Activated gamma-delta T cell (primary cell): ENCODE results near the gene ZBTB34.
"Not testable (repeated sequence)": the region's sequence is repeated elsewhere in the genome, so short reads cannot be mapped to it uniquely, and the experiment has no call there.

Source experiments
- DNase-seq: peaks from one replicate; lab custom pipeline; 2025; lab: John Stamatoyannopoulos, UW
- total RNA-seq, 2 donors: gene quantifications; one replicate each; lab custom pipeline; 2026; lab: John Stamatoyannopoulos, UW

The ZBTB34 gene, protein sequence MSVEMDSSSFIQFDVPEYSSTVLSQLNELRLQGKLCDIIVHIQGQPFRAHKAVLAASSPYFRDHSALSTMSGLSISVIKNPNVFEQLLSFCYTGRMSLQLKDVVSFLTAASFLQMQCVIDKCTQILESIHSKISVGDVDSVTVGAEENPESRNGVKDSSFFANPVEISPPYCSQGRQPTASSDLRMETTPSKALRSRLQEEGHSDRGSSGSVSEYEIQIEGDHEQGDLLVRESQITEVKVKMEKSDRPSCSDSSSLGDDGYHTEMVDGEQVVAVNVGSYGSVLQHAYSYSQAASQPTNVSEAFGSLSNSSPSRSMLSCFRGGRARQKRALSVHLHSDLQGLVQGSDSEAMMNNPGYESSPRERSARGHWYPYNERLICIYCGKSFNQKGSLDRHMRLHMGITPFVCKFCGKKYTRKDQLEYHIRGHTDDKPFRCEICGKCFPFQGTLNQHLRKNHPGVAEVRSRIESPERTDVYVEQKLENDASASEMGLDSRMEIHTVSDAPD
- total RNA-seq = 31.4 to 36.1 reads per million in 2 donors

DNA sequence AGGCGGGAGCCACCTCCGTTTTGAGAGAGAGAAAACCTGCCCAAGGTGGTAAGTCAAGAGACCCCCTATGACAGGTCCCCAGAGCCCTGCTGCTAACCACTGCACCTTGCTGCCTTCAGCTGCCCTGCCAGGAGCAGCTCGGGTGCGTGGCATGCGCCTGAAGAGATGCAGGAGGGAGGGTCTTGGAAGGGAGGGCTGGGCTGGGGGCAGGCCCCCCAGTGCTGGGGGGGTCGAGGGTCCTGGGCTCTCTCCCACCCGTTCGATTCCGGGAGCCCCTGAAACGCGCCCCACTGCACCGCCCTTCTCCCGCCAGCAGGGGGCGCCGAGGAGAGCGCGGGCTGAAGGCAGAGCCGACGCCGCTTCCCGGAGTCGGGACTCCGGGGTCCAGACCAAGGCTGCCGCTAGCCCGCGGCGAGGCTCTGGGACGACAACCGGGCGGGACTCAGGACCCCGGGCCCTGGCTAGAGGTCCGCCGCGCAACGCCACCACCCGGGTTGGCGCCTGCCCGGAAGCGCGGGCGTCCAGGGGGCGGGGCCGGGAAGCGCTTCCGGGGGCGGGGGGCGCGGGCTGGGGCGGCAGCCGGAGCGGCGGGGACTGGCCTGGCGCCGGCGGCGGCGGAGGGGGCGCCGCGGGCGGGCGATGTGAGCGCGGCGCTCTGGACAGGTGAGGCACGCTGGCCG is at the start of gene ZBTB34:
Gene ZBTB34 (plus strand): TSS at position 563 of the 680 bp plus-strand sequence. CDS start 18,761 bp downstream, outside the sequence.
- DNase-seq = peak; percentile 67

DNA sequence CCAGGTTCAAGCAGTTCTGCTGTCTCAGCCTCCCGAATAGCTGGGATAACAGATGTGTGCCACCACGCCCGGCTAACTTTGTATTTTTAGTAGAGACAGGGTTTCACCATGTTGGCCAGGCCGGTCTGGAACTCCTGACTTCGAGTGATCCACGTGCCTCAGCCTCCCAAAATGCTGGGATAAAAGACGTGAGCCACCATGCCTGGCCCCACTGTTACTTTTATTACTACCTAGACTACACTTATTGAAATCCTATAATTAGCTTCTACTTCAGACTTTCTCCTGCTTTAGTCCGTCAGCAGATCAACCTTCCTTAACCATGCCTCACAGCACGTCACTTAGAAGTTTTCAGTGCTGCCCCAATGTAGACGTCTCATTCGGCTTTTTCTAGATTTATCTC is 47.4 kb upstream of the ZBTB34 start:
- no peak for DNase-seq

DNA sequence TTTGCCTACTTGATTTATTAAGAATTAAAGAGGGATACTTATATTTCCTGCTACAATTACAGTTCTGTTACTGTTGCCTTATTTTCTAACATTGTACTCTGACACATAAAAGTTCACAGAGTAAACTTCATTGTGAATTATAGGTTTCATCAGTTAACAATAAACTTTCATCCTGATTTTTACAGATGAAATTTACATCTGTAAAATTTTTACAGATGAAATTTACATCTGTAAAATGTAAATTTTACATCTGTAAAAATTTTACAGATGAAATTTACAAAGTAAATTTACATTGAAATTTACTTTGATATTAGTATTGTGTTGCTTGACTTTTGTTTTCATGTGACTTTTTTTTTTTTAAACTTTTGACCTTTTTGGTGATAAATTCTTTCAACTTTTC is 46.3 kb upstream of the ZBTB34 start:
- DNase-seq = no peak

DNA sequence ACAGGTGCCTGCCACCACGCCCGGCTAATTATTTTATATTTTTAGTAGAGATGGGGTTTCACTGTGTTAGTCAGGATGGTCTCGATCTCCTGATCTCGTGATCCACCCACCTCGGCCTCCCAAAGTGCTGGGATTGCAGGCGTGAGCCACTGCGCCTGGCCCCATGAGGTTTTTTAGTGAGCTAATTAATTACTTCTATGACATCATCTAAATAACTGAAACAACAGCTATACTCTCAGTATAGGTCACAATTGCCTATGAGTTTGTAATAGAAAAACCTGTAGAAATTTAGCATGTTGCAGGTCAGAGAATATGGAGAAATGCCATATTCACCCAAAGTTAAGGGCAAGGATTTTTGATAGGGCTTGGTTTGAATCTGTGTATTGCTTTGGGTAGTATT is 42.8 kb upstream of the ZBTB34 start:
- DNase-seq = not testable (repeated sequence)

DNA sequence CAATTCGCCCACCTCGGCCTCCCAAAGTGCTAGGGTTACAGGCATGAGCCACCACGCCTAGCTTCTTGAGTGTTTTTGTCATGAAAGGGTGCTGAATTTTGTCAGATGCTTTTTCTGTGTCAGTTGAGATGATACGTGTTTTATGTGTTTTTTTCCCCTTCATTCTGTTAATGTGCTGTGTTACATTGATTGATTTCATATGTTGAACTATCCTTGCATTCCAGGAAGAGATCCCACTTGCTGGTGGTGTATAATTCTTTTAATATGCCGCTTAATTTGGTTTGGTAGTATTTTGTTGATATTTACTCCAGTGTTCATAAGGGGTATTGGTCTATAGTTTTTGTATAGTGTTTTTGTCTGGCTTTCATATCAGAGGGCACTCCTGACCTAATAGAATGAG is 42.0 kb upstream of the ZBTB34 start:
- DNase-seq = no peak

DNA sequence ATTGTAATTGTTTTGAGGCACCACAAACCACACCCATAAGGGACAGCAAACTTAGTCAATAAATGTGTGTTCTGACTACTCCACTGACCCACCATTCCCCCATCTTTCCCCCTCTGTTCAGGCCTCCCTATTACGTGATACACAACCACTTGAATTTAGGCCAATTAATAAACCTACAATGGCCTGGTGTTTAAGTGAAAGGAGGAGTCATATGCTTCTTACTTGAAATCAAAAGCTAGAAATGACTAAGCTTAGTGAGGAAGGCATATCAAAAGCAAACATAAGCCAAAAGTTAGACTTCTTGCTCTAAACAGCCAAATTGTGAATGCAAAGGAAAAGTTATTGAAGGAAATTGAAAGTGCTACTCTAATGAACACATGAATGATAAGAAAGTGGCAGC is 41.0 kb upstream of the ZBTB34 start:
- no peak for DNase-seq

DNA sequence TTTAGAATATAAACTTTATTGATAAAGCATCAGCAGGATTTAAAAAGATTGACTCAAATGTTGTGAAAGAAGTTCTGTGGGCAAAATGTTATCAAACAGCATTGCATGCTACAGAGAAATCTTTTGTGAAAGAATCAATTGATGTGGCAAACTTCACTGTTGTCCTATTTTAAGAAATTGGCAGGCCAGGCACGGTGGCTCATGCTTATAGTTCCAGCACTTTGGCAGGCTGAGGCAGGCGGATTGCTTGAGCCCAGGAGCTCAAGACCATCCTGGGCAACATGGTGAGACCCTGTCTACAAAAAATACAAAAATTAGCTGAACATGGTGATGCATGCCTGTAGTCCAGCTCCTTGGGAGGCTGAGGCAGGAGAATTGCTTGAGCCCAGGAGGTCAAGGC is 38.2 kb upstream of the ZBTB34 start:
- DNase-seq = no peak

DNA sequence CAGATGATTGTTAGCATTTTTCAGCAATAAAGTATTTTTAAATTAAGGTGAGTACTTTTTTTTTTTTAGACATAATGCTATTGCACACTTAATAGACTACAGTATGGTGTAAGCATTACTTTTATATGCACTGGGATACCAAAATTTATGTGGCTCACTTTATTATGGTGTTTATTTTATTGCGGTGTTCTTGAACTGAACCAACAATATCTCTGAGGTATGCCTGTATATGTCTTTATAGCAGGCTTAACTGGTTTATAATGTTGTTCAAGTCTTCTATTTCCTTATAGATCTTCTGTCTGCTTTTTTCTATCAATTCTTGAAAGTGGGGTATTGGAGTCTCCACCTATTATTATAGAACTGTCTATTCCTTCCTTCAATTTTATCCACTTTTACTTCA is 37.6 kb upstream of the ZBTB34 start:
- no peak for DNase-seq

DNA sequence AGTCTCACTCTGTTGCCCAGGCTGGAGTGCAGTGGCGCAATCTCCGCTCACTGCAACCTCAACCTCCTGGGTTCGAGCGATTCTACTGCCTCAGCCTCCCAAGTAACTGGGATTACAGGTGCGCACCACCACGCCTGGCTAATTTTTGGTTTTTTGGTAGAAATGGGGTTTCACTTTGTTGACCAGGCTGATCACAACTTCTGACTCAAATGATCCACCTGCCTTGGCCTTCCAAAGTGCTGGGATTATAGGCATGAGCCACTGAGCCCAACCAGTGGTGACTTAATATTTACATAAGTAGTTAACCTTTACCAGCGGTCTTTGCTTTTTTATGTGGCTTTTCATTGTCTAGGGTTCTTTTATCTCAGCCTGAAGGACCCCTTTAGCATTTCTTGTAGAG is 36.4 kb upstream of the ZBTB34 start:
- DNase-seq = not testable (repeated sequence)

DNA sequence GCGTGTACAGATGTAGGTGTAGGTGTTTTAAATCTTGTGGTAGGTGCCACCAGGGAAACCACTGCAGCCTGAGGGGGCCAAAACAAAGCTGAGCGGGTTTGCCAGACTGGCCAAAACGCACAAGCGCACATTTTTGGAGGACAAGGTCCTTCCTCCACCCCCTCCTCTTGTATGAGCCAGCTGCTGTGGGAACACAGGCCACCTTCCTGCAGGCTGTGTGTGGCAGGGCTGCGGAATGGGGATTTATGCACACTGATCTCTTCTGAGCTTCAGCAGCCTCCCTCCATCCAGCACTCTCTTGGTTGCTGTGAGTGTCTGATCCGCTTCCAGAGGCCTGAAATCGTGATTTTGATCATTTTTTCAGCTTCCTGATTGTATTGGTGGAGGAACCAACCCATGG is 33.2 kb upstream of the ZBTB34 start:
- DNase-seq = no peak

DNA sequence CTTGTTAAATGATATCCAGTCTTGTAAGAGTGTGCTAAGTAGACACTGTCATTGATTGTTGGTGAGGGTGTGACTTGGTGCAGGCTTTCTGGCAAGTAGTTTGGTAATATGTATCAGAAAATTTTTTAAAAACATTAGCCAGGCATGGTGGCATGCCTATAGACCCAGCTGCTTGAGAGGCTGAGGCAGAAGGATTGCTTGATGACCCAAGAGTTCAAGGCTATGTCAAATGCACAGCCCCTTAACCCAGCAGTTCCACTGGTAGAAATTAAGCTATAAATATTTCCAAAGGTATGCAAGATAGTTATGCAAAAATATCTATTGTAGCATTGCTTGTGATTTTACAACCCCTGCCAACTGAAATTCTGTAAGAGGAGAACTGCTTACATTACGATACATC is 31.4 kb upstream of the ZBTB34 start:
- DNase-seq = no peak

DNA sequence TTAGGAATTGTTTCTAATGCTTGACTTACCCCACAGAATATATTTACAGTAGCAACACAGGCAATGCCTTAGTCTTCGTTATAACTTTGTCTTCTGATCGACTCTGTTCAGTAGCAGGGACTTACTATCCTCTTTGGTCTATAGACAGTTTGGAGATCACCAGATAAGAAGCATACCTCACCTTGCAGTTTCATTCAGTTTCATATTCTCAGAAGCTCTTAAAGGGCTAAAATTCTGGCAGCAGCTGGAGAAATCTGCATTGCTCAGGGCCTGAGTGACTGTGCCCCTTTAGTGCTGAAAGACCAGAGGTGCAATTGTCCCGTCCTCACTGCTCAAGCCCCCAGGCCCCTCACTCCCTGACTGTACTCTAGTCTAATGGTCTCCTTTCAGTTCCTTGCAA is 29.6 kb upstream of the ZBTB34 start:
- DNase-seq = no peak

DNA sequence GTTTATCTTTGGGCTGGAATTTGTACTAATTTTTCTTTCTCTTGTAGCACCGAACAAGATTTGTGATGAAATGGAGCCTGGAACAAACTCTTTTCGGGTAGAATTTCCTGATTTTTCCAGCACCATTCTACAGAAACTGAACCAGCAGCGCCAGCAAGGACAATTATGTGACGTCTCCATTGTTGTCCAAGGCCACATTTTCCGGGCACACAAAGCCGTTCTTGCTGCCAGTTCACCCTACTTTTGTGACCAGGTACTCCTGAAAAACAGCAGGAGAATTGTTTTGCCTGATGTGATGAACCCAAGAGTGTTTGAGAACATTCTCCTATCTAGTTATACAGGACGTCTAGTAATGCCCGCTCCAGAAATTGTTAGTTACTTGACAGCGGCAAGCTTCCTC is 28.0 kb upstream of the ZBTB34 start:
- DNase-seq = no peak

DNA sequence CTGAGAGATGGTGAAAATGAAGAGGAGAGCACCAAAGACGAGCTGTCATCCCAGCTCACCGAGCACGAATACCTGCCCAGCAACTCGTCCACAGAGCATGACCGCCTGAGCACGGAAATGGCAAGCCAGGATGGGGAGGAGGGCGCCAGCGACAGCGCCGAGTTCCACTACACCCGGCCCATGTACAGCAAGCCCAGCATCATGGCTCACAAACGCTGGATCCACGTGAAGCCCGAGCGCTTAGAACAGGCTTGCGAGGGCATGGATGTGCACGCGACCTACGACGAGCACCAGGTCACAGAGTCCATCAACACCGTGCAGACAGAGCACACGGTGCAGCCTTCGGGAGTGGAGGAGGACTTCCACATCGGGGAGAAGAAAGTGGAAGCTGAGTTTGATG is 27.4 kb upstream of the ZBTB34 start:
- DNase-seq = no peak

DNA sequence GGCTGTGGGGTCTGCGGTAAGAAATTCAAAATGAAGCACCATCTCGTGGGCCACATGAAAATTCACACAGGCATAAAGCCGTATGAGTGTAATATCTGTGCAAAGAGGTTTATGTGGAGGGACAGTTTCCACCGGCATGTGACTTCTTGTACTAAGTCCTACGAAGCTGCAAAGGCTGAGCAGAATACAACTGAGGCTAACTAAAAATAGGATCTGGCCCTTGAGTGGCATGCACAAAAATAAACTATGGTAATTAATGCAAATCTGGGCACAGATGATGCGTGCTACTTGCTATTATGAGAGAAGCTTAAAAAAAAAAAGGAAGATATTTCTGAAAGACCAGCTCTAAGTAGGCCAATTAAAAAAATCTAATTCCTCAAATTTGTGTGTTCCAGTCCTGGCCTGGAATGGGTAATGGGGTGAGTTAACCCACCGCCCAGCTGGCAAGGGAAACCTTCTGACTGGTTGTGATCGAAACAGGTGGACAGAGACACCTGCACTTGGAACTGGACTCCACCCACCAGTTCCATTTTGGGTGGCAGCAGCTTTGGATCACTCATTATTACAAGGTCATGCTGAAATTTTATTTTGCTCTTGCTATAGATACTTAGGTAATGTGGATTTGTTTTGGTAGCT is 26.6 kb upstream of the ZBTB34 start:
- no peak for DNase-seq

DNA sequence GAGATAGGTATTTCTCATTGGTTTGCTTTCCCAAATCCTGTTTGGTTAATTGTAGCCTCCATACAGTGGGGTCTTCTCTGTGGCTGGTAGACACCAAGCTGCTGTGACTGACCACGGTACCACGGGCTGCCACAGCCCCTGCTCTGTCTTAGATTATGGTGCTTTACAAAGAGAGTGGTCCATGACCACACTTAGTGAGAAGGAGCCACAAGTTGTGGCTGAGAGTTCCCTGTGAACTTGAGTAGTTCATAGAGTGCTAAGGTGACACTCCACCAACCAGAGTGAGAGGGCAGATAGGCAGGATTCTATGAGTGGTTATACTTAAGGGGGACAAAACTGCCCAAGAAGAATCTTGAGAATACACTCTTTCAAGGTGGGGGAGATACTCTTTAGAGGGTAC is 25.8 kb upstream of the ZBTB34 start:
- DNase-seq = no peak

DNA sequence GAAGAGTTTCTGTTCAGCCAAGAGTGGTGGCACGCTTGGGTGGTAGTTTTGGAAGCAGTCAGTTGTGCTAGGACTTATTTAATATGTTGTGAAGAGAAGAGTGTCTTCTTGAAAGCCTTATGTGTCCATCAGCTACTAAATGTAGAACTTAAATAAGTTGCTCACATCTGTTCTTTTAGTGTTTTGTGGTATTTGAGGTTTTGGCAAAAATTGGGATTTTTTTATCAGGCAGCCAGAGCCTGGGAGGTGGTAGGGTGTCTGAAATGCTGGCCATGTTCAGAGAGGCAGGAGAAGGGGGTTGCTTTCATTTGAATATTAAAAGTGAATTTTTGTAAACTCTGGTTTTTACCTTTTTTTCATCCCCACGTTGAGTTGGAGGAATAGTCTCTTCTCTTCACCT is 24.2 kb upstream of the ZBTB34 start:
- DNase-seq = no peak

DNA sequence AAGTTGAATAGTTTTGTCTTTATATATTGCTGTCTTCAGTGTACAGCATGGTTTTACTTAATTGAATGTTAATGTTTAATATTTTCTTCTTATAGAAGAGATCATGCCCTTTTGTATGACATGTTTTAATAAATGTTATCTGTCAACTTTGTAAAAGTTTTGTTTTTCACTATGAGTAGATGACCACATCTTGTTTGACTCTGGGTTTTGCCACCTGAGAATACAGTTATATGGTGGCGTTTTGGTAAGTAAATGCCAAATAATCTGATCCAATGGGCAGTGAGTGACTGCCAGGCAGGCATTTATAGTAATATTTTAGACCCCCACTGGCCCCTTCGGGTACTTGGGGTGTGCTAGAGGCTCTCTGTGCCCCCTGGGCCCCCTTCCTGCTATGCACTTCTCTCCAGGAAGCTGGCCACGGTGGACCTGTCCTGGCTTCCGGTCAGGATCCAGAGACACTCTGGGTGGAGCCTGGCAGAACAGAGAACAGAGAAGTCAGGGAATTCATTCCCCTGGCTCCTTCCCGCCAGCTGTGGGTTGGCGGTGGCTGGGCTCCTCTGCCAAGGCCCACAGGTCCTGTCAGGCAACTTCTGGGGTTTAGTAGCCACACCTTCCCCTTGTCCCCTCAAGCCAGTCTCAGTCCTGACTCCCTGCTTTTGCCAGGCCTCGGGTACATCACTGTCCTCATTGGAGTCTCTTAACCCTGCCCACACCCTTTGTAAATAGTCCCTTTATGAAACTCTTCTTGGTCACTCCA is 22.2 kb upstream of the ZBTB34 start:
- no peak for DNase-seq

DNA sequence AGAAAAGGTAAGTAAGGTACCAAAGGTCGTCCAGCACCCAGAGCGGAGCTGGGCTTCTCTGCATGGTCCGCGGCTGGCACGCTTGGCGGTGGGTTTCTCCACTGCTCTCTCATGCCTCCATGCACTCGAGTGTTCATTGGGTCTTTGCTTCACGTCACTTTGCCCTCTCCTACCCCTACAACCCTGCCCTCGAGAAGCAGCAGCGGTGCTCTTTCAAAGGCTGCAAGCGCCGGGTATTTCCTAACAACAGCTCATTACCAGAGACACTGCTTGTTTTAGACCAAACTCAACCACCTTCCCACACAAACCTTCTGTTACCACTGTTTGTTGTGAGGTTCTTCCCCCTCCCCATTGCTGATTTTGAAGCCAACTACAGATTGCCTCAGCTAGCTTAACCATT is 21.5 kb upstream of the ZBTB34 start:
- no peak for DNase-seq

DNA sequence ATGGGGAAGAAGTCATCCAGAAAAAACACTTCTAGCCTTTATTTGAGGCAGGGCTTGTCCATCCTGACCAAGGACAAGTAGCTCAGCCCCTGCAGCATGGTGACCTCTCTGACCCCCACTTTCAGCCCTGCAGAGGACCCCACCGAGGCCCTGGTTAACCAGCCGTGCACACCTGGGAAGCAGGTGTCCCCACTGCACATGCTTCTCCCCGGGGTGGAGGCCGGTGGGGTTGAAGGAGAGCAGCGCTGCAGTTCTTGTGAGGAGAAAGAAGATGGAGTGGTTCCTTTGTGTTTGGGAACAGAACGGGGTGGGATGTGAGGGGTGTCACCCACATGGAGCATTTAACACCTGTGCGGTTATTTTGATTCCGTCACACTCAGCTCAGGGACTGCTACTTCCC is 21.1 kb upstream of the ZBTB34 start:
- DNase-seq = no peak

DNA sequence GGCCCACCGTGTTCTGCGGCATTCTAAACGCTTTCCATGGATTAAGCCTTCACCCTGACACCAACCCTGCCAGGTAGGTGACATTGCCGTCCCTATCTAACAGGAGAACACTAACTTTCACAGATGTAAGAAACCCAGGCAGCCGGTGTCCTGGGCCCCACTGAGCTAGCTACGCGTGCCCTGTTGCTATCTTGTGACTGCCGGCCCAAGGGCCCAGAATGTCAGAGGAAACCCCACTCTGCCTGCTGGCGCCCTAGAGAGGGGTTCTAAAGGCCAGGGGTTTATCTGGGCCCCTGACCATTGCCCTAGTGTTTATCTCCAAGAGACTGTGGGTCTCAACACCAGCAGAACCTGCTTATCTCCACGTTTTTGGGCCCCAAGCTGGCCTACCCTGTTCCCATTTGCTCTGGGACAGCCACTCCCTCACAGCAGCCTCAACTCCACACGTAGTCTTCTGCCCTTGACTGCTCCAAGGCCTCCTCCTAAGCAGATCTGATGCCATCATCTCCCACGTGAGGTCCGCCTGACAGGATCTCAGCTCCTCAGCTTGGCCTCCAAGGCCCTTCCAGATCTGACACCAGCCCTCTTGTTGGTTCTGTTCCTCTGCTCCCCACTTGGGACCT is 18.1 kb upstream of the ZBTB34 start:
- DNase-seq = no peak
